Pons (tissue), 1 donor: ENCODE data around the gene OCRL.

Source experiments
- DNase-seq: peaks from one replicate; pipeline ENCODE4 v3.0.0-alpha.2; 2016; ENCODE audit warnings: low spot score

The OCRL gene

DNA sequence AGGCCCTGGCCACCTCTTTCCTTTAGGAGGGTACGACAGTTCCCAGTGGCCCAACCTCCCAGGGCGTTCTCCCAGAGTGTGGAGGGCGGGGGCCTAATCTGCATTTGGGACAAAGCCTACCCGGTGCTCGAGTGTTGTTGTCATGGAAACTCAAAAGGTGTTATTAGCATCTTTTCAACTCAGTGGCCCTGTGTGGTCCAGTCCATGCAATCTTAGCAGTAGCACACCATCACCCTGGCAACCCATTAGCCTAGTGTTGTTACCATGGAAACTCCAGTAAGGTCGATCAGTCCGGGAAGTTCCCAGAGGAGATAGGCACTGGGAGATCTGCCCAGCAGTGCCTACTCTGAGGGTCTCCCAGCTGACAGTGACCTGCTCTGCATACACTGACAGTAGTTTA lies 94.5 kb downstream of the OCRL start:
- peak; percentile 11 for DNase-seq

GRCh38 chrX:129636175-129636681 lies 96.2 kb downstream of the OCRL start:
- no peak for DNase-seq

GRCh38 chrX:129637217-129638109 lies 97.4 kb downstream of the OCRL start:
- peak; percentile 80 for DNase-seq

- no peak for DNase-seq
These were observed 98.9 kb downstream of the OCRL start for GRCh38 chrX:129638917-129639316.

DNA sequence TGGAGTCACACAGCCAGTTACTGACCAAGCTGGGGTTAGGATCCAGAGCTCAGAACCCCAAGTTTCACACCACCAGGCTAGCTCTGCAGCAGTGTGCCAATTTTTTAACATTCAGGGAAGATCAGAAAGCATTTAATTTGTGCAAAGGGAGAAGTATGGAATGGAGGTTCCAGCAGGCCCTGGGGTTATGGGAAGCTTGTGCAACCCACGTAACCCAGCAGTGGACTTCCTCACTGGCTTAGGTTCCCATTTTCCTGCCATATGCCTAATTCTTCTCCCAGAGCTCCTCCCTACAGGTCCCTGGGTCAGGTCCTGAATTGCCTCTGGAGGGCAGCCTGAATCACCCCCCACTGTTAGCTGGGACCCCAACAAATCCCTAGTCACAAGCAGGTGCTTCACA lies 100.7 kb downstream of the OCRL start:
- DNase-seq: no peak

- DNase-seq: no peak
These were observed 101.4 kb downstream of the OCRL start for GRCh38 chrX:129641469-129641868.

- no peak for DNase-seq
These were observed 101.9 kb downstream of the OCRL start for GRCh38 chrX:129641941-129642340.
